NCI-H1694 treated with DMSO at 0.1 percent for 48 hours (cell line): ENCODE measurements around the gene TP53.
A peak's percentile ranks its signal among the peaks of the same experiment; 100 is the strongest.
"Not testable (repeated sequence)": the region's sequence is repeated elsewhere in the genome, so short reads cannot be mapped to it uniquely, and the experiment has no call there.

ENCODE experiments used
- DNase-seq: peaks from one replicate; lab custom pipeline; 2025; lab: John Stamatoyannopoulos, UW

TP53 gene

DNA sequence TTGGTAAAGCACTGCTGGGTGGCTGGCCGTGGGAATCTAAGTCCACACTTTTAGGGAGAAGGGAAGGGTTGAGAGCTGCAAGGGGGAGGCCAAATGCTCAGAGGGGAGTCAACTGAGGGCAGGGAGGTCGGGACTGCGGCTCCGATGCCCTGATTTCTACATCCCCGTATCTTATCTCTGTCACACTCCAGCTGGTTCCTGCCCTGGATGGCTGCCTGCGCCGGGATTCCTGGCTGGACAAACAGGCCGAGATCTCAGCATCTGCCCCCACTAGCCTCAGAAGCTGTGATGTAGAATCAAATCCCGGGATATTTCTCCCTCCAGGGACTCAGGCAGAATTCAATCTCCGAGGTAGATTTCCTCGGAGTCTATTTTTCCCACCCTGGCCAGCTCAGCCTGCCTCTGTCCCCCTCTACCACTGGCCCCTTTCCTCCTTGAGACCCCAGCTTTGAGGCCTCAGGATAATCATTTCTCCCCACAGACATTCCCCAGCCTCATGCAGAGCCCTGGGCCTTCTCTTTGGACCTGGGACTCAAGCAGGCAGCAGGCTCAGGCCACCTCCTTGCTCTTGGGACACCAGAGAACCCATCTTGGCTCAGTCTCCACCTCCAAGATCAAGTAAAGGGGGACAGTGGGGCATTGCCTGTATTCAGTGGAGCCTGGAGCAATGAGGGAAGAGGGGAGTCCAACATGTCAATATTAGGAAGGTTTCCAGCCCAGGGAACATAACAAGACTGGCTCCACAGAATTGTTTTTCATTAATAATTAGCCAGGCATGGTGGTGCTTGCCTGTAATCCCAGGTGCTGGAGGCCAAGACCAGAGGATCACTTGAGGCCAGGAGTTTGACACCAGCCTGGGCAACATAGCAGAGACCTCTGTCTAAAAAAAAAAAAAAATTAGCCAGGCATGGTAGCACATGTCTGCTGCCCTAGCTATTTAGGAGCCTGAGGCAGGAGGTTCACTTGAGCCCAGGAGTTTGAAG is 55.6 kb downstream of the TP53 start:
- no peak for DNase-seq

DNA sequence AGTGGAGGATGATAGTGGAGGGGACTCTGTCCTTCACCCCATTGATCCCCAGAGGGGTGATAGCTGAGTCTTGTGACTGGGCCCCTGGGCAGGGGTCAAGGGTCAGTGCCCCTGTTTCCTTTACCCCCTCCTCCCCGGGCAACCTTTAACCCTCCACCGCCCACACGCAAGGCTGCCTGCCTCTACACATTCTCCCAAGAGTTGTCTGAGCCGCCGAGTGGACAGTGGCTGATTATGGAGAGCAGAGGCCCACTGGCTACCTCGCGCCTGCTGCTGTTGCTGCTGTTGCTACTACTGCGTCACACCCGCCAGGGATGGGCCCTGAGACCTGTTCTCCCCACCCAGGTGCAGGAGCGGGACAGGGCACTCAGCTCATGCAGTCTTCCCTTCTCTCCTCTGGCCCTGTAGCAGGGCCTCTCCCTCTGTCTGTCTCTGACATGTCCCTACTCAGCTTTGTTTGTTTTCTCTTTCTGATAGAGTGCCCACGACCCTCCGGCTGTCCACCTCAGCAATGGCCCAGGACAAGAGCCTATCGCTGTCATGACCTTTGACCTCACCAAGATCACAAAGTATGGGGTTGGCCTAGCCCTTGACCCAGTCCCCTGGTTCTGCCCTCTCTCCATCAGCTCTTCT is 57.2 kb downstream of the TP53 start, which contains the start of gene SHBG:
Gene SHBG (plus strand): TSS at position 197 of the 633 bp plus-strand sequence. CDS start 38 bp downstream, at position 235.
- no peak for DNase-seq

DNA sequence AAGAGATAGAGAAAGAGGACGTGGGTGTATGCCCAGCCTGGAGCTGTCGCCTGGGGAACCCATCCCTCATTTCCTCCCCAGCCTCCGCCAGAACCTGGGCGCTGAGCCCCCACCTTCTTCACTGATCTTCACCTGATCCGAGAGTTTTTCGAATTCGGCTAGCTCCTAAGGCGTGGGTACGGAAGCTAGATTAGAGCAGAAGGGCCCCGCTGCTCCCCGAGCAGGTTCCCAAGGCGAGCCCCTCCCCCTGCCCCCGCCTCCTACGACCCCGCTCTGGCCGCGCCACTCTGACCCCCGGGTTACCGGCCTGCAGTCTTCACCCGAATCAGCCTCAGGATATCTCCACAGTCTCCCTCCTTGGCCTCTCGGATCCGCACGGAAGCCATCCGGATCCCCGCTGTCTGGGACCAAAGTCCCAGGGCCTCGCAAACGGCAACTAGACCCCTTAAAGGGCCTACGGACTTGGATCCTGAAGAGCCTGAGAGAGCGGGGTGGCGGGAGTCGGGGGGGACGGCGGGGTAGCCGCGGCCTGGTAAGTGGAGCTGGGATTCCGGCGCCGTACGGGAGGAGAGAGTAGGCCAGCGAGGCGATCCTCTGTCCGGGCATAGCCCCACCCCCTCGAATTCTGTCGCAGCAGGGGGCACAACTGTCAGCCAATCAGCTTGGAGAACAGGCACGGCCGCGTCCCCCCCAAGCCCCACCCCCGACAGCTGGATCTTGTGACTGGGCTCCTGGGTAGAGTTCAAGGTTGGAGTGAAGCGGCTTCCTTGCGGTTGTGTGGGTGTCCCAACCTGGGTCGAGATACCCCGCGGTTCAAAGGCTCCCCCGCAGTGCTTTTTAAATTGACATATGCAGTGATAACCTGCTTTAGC is 59.8 kb downstream of the TP53 start, which contains the start of gene SAT2:
Gene SAT2 (minus strand): TSS at position 572 of the 872 bp plus-strand sequence. CDS start 186 bp downstream, at position 386.
- peak; percentile 88 for DNase-seq

DNA sequence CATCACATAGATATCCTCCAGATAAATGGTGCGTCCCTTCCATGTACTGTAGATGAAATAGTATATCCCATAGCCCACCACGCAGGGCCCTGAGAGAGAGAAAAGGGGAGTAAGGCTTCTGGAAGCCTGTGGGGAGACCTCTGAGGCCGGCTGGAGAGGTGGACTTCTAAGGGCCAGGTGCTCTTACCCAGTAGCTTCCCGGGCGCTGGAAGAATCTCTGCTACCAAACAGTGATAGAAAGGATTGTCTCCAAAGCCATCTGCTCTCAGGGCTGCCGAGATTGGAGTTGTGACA is 60.4 kb downstream of the TP53 start:
- DNase-seq = no peak

DNA sequence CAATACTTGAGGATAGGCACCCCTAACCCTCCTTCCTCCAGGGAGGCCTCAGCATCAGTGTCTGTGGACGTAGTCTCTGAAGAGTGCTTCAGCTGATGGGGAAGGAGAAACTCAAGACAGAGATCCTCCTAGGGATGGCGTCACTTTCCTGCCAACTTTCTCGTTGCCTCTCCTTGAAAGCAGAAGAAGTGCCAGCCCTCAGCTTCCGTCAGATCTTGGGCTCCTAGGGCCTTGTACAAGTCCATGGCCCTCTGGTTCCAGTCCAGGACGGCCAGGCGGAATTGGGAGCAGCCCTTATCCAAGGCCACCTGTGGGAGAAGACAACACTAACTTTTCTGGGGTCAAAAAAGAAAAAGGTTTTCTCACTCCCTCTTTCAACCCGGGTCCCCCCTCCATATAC is 61.0 kb downstream of the TP53 start:
- no peak for DNase-seq

DNA sequence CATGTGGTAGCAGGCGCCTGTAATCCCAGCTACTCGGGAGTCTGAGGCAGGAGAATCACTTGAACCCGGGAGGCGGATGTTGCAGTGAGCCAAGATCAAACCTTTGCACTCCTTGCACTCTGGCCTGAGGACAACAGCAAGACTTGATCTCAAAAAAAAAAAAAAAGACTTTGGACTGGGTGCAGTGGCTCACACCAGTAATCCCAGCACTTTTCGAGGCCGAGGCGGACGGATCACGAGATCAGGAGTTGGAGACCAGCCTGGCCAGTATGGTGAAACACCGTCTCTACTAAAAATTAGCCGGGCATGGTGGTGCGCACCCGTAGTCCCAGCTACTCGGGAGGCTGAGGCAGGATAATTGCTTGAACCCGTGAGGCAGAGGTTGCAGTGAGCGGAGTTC is 61.5 kb downstream of the TP53 start:
- DNase-seq = not testable (repeated sequence)

DNA sequence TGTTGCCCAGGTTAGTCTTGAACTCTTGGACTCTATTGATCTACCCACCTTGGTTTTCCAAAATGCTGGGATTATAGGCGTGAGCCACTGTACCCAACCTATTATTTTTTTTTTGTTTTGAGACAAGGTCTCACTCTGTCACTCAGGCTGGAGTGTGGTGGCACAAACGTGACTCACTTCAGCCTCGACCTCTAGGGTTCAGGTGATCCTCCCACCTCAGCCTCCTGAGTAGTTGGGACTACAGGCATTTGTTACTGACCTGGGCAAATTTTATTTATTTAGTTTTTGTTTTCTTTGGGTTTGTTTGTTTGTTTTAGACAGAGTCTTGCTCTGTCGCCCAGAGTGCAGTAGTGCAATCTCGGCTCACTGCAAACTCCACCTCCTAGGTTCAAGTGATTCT is 63.6 kb downstream of the TP53 start:
- DNase-seq = no peak

DNA sequence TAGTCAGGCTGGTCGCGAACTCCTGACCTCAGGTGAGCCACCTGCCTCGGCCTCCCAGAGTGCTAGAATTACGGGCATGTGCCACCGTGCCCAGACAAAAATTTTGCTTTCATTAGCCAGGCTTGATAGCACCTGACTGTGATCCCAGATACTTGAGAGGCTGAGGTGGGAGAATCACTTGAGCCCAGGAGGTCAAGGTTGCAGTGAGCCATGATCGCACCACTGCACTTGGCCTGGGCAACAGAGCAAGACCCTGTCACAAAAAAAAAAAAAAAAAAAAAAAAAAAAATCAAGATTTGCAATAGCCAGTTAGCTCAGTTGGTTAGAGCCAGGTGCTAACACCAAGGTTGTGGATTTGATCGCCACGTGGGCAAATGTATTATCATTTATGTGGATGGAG is 66.5 kb downstream of the TP53 start:
- no peak for DNase-seq

DNA sequence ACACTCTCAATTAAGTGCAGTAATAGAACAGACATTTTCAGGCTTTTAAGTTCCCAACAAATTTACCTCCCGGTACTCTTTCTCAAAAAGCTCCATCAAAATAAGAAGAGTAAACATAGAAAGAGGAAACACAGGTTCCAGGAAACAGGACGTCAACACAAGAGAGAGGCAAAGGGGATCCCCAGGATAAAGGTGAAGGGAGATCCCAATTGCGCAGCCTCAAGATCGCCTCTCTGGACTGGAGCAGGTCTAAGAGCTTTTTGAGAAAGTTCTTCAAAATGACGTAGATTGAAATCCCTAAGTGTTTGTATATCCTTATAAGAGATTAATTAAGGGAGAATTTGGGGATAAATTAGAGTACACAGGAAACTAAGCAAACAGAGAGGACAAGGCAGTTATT is 68.7 kb downstream of the TP53 start:
- no peak for DNase-seq
